GM21786 (cell line): ENCODE results near the gene IL6.
"Not testable (repeated sequence)": the region's sequence is repeated elsewhere in the genome, so short reads cannot be mapped to it uniquely, and the experiment has no call there.

Experiments
- ATAC-seq: cut with Tn5 transposase; IDR thresholded peaks from one replicate; pipeline ENCODE4 v1.9.1; 2021; ENCODE audit not compliant: unreplicated experiment

Gene IL6

GRCh38 chr7:22726907-22727713 is at the start of gene IL6:
TSS of gene IL6 (plus strand) at chr7:22727200. CDS start at chr7:22727263, 63 bp downstream.
- no peak for ATAC-seq

- ATAC-seq, result not testable (repeated sequence)
Measured at GRCh38 chr7:22677263-22677662, 49.7 kb upstream of the IL6 start.

GRCh38 chr7:22677680-22678079 is 49.3 kb upstream of the IL6 start:
- no peak for ATAC-seq

GRCh38 chr7:22680482-22680911 is 46.5 kb upstream of the IL6 start:
- ATAC-seq, result no peak

GRCh38 chr7:22681312-22681711 is 45.7 kb upstream of the IL6 start:
- no peak for ATAC-seq

GRCh38 chr7:22681852-22682657 is 44.9 kb upstream of the IL6 start:
- no peak for ATAC-seq

- no peak for ATAC-seq
Measured at GRCh38 chr7:22683379-22683778, 43.6 kb upstream of the IL6 start.

- ATAC-seq, result no peak
Measured at GRCh38 chr7:22686620-22687019, 40.4 kb upstream of the IL6 start.

- no peak for ATAC-seq
Measured at GRCh38 chr7:22688084-22688483, 38.9 kb upstream of the IL6 start.

- ATAC-seq, result not testable (repeated sequence)
Measured at GRCh38 chr7:22688934-22689333, 38.1 kb upstream of the IL6 start.

GRCh38 chr7:22694597-22695207 is 32.3 kb upstream of the IL6 start:
- ATAC-seq, result peak; percentile 40

- ATAC-seq, result no peak
Measured at GRCh38 chr7:22695476-22696132, 31.4 kb upstream of the IL6 start.

- ATAC-seq, result no peak
Measured at GRCh38 chr7:22696541-22697228, 30.3 kb upstream of the IL6 start.

GRCh38 chr7:22697322-22697859 is 29.6 kb upstream of the IL6 start:
- ATAC-seq, result no peak

- peak; percentile 84 for ATAC-seq
Measured at GRCh38 chr7:22697876-22698606, 29.0 kb upstream of the IL6 start.

- ATAC-seq, result no peak
Measured at GRCh38 chr7:22698767-22699166, 28.2 kb upstream of the IL6 start.

GRCh38 chr7:22700559-22701002 is 26.4 kb upstream of the IL6 start:
- ATAC-seq, result no peak

- no peak for ATAC-seq
Measured at GRCh38 chr7:22702516-22702915, 24.5 kb upstream of the IL6 start.

- not testable (repeated sequence) for ATAC-seq
Measured at GRCh38 chr7:22703107-22703855, 23.7 kb upstream of the IL6 start.
